LNCaP clone FGC (cell line): Measurements from ENCODE around the gene MED28.

Source experiments
- DNase-seq: peaks from one replicate; pipeline ENCODE4 v3.0.0-alpha.2; 2011; ENCODE audit warnings: low read depth
- H3K4me3 ChIP-seq: 2 replicates; pipeline ENCODE4 v1.5.1; 2011; ENCODE audit warnings: mild to moderate bottlenecking, low read depth, low read length, control low read depth
- TF ChIP-seq, protein P1 (sequence below): IDR thresholded peaks from 2 replicates; pipeline ENCODE4 v1.5.1; 2012; ENCODE audit warnings: mild to moderate bottlenecking; ENCODE audit not compliant: control insufficient read depth, insufficient read depth; ENCODE audit errors: extremely low read depth

Gene MED28

GRCh38 chr4:17577665-17578481, 36.6 kb upstream of the MED28 start:
- no peak for DNase-seq
- H3K4me3 ChIP-seq = peak overlapping the region; percentile 94
- TF ChIP-seq, protein P1, sequence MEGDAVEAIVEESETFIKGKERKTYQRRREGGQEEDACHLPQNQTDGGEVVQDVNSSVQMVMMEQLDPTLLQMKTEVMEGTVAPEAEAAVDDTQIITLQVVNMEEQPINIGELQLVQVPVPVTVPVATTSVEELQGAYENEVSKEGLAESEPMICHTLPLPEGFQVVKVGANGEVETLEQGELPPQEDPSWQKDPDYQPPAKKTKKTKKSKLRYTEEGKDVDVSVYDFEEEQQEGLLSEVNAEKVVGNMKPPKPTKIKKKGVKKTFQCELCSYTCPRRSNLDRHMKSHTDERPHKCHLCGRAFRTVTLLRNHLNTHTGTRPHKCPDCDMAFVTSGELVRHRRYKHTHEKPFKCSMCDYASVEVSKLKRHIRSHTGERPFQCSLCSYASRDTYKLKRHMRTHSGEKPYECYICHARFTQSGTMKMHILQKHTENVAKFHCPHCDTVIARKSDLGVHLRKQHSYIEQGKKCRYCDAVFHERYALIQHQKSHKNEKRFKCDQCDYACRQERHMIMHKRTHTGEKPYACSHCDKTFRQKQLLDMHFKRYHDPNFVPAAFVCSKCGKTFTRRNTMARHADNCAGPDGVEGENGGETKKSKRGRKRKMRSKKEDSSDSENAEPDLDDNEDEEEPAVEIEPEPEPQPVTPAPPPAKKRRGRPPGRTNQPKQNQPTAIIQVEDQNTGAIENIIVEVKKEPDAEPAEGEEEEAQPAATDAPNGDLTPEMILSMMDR = no peak

DNA sequence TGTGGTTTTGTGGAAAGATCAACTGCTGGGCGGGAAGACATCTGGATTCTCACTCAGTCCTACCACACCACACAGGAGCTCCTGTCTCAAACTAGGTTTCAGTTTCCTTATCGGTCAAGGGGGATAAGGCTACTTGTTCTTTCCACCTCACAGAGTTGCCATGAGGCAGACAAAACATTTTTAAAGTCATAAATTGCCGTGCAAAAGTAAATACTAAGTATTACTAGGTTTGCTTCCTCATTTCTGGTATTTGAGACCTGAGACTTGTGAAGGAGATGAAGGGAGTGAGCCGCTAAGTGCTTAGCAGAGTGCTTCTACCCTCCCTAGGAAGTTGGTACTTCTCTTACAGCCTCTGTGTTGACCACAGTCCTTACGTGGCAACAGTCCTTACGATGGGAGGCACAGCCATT, 36.0 kb upstream of the MED28 start:
- no peak for DNase-seq
- peak overlapping the region; percentile 94 for H3K4me3 ChIP-seq

DNA sequence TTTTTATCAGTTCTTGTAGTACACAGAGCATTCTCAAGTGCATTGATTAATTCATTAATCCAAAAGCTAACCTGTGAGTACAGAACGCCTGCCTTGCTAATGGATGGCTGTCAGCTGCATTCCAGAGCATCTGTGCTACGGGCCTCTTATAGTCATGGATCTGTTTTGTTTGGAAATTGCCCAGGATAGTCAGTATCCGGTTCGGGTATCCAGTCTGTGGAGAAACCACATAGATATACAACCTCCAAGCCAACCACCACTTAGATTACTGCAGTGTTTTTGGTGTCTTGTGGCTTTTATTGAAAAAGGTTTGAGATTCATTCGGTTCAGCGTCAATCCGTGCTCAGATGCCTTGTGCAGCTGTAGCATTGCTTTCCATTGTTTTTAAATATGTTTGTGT, 33.5 kb upstream of the MED28 start:
- no peak for DNase-seq
- H3K4me3 ChIP-seq = no peak overlapping the region
- TF ChIP-seq, protein P1 = no peak

More for the DNA sequence above, 36.0 kb upstream of the MED28 start:
- TF ChIP-seq, protein P1 = no peak

- TF ChIP-seq, protein P1 = no peak
- H3K4me3 ChIP-seq = no peak overlapping the region
- no peak for DNase-seq
These were observed 31.2 kb upstream of the MED28 start for GRCh38 chr4:17583276-17583675.

DNA sequence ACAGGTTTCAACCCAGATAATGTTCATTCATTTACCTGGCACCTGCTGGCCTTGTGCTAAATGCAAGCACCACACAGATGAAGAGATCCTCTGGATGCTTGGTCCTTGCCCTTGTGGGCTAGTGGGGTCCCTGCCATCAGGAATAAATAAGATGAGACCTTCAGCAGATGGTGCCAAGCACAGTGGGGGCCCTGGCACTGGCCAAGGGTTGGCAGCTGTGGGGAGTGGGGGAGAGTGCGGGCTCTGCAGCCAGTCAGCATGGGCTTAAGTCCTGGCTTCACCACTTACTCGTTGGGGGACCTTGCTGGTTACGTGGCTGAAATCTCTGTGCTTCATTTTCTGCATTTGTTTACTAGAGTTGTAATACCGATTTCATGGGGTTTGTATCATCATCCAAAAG, 30.5 kb upstream of the MED28 start:
- DNase-seq = no peak
- TF ChIP-seq, protein P1 = no peak
- no peak overlapping the region for H3K4me3 ChIP-seq

DNA sequence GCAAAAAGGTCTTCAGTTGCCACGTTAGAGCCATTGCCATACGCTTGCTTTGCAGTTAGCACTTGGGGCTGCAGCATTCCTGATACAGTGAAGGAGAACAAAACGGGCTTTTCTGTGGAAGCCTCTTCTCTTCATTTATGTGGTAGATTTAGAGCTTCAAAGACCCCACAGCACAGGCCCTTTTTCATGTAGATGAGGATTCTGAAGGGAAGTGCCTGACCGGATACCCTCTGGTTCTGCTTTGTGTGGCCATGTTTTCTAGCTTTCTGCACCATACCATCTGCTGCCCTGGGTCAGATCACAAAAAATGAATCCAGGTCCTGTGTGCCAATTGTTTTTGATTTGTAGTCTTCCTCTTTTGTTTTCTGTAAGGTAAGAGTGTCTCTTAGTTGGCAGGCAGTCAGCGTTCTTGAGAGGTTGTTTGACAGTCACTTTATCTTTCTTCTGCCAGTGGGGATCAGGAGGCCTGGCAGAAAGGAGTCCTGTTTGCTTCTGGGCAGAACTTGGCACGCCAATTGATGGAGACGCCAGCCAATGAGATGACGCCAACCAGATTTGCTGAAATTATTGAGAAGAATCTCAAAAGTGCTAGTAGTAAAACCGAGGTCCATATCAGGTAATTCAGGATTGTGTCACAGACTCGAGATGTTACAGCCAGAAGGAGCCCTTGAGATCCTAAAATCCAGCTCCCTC, 29.8 kb upstream of the MED28 start:
- H3K4me3 ChIP-seq = no peak overlapping the region
- peak; percentile 21 for DNase-seq
- TF ChIP-seq, protein P1 = no peak
